MM.1S (cell line): ENCODE data around the gene GATAD2A.

Source experiments
- CTCF ChIP-seq: fragments of 300-600 bp; sonication (generic); IDR thresholded peaks from 2 replicates; pipeline ENCODE4 v1.5.1; 2016; ENCODE audit warnings: antibody characterized with exemption, low read length, mixed read lengths
- EZH2 ChIP-seq: fragments of 300-600 bp; sonication (generic); optimal IDR thresholded peaks from 2 replicates; pipeline ENCODE3; 2017; ENCODE audit warnings: low read depth, mild to moderate bottlenecking, antibody characterized with exemption, low read length, mixed read lengths

DNA sequence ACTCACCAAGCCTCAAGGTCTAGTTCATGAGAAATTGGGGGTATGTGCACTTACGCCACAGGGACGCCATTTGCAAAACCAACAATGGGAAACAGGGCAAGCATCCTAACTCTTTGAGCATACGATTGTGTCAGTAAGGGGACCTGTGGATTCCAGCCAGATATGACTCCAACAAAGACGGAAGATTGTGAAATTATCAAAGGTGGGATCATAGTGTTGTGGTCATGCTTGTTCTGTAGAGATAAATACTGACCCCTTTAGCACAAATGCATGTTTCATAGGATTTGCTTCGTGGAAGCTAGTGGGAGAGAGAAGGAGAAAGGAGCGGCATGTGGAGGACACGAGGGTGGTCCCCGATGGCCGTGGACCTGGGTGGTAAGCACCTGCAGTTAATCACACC is 37.8 kb downstream of the GATAD2A start:
- no peak for TF ChIP-seq CTCF
- no peak for TF ChIP-seq EZH2
